Endothelial cell of umbilical vein (primary cell): ENCODE data around the gene NUDCD3. TPM values are rescaled to one million over a fixed set of nuclear protein-coding genes. Genes with fewer than 3 reads are reported as not detected.

ENCODE experiments used
- BruUV-seq: library from RNA; stranded (reverse); fragments of 400-500 nt; replicated peaks from 2 replicates; lab custom pipeline; 2021; lab: Mats Ljungman, UMichigan
- CTCF ChIA-PET: fragments of 300-600, 350-600 bp; sonication (Branson Sonifier 250); formaldehyde crosslinking; loops from one replicate; lab custom pipeline; 2021; ENCODE audit warnings: antibody characterized with exemption, inconsistent platforms; lab: Charles Lee
- POLR2A ChIA-PET: fragments of 300-600, 350-600 bp; sonication (Branson Sonifier 250); formaldehyde crosslinking; loops from one replicate; lab custom pipeline; 2021; ENCODE audit warnings: antibody characterized with exemption, inconsistent platforms; lab: Charles Lee
- DNase-seq: peaks from one replicate; pipeline ENCODE4 v3.0.0-alpha.2; 2011; ENCODE audit warnings: low read depth, low spot score
- FAIRE-seq: peaks from 2 replicates; lab custom pipeline; 2011; peaks lifted over from hg19 to GRCh38; lab: Jason Lieb, UNC
- H2AFZ ChIP-seq: 2 replicates; pipeline ENCODE4 v1.6.0; 2012; ENCODE audit warnings: low read depth, low read length, control low read depth, inconsistent platforms
- H3K27ac ChIP-seq: 2 replicates; pipeline ENCODE4 v1.5.1; 2011; ENCODE audit warnings: low read depth, mild to moderate bottlenecking, control low read depth, low read length, moderate library complexity; ENCODE audit not compliant: insufficient read depth
- H3K27me3 ChIP-seq, 2 experiments: 2 replicates each; pipeline versions ENCODE4 v1.6.0 to v1.6.1; 2011; ENCODE audit warnings: low read length in 2 of 2, mixed read lengths in 1 of 2; ENCODE audit not compliant: control insufficient read depth in 2 of 2, insufficient read depth in 2 of 2
- H3K36me3 ChIP-seq, 2 experiments: 2 replicates in 1 of 2; 3 replicates in 1 of 2; pipeline ENCODE4 v1.5.1; 2011; ENCODE audit warnings: low read length in 2 of 2, mild to moderate bottlenecking in 1 of 2, moderate library complexity in 1 of 2; ENCODE audit not compliant: control insufficient read depth in 2 of 2, insufficient read depth in 2 of 2; ENCODE audit errors: extremely low read depth in 1 of 2
- H3K4me1 ChIP-seq: 3 replicates; pipeline ENCODE4 v1.5.1; 2011; ENCODE audit warnings: mild to moderate bottlenecking, low read length; ENCODE audit not compliant: control insufficient read depth, insufficient read depth; ENCODE audit errors: extremely low read depth
- H3K4me2 ChIP-seq: 2 replicates; pipeline ENCODE4 v1.6.1; 2011; ENCODE audit warnings: low read length, control low read depth, mixed read lengths; ENCODE audit not compliant: insufficient read depth
- H3K4me3 ChIP-seq, 3 experiments: fragments of 200-600 bp in 1 of 3; sonication (generic), shearing (Covaris generic) in 1 of 3; replicated peaks in 1 of 3; 2 replicates each; pipeline ENCODE4 v1.5.1; 2011 to 2016; ENCODE audit warnings: control low read depth in 3 of 3, low read length in 3 of 3, mild to moderate bottlenecking in 2 of 3, inconsistent platforms in 1 of 3, low read depth in 1 of 3, moderate library complexity in 1 of 3; ENCODE audit not compliant: insufficient read depth in 1 of 3
- H3K79me2 ChIP-seq: 2 replicates; pipeline ENCODE4 v1.6.0; 2012; ENCODE audit warnings: low read length, inconsistent platforms; ENCODE audit not compliant: control insufficient read depth, insufficient read depth
- H3K9ac ChIP-seq: replicated peaks from 2 replicates; pipeline ENCODE3; 2011; ENCODE audit warnings: low read length, control low read depth; ENCODE audit not compliant: insufficient read depth; ENCODE audit errors: extremely low read depth
- H3K9me1 ChIP-seq: replicated peaks from 3 replicates; pipeline ENCODE4 v1.6.0; 2011; ENCODE audit warnings: mild to moderate bottlenecking, low read length; ENCODE audit not compliant: control insufficient read depth, insufficient read depth; ENCODE audit errors: extremely low read depth
- H3K9me3 ChIP-seq: replicated peaks from 2 replicates; pipeline ENCODE4 v1.5.1; 2012; ENCODE audit warnings: low read length, inconsistent platforms; ENCODE audit not compliant: control insufficient read depth, insufficient read depth
- H4K20me1 ChIP-seq: replicated peaks from 2 replicates; pipeline ENCODE3; 2011; ENCODE audit warnings: mild to moderate bottlenecking, low read length; ENCODE audit not compliant: control insufficient read depth, insufficient read depth; ENCODE audit errors: extremely low read depth
- EZH2 ChIP-seq: IDR thresholded peaks from 2 replicates; pipeline ENCODE4 v1.6.1; 2012; ENCODE audit warnings: borderline replicate concordance, low read depth, mild to moderate bottlenecking, moderate library complexity, low read length, inconsistent platforms; ENCODE audit not compliant: severe bottlenecking
- FOS ChIP-seq: IDR thresholded peaks from 2 replicates; pipeline ENCODE4 v1.6.1; 2011; ENCODE audit warnings: mild to moderate bottlenecking, low read length, moderate library complexity, borderline replicate concordance; ENCODE audit not compliant: insufficient read depth
- GATA2 ChIP-seq: IDR thresholded peaks from 2 replicates; pipeline ENCODE4 v1.7.0; 2011; ENCODE audit warnings: low read depth, mild to moderate bottlenecking, moderate library complexity, mixed read lengths, low read length; ENCODE audit not compliant: insufficient read length, insufficient read depth
- JUN ChIP-seq: IDR thresholded peaks from 2 replicates; pipeline ENCODE4 v1.6.1; 2011; ENCODE audit warnings: borderline replicate concordance, low read depth; ENCODE audit not compliant: insufficient read length, insufficient read depth
- MYC ChIP-seq: IDR thresholded peaks from one replicate; pipeline ENCODE4 v1.6.1; 2011; ENCODE audit warnings: mild to moderate bottlenecking, low read depth, low read length
- POLR2A ChIP-seq: IDR thresholded peaks from 2 replicates; pipeline ENCODE4 v1.6.1; 2012; ENCODE audit warnings: low read depth, mild to moderate bottlenecking, control low read depth, low read length
- POLR2AphosphoS5 ChIP-seq: IDR thresholded peaks from 2 replicates; pipeline ENCODE4 v1.6.1; 2012; ENCODE audit warnings: low read depth, mild to moderate bottlenecking, control low read depth, low read length, moderate library complexity; ENCODE audit not compliant: insufficient read depth
- dilution Hi-C: fragments of 300-500 bp; cut with MboI; formaldehyde crosslinking; loops from one replicate; pipeline ENCODE4 v1.15.0; 2019; ENCODE audit warnings: low sequenced_read_pairs; ENCODE audit not compliant: extremely low pct_ligation_motif_present
- intact Hi-C: fragments of 100-400 bp; cut with micrococcal nuclease; formaldehyde crosslinking; loops from one replicate; pipeline ENCODE4 v1.10.0; 2022
- polyA plus RNA-seq, 4 experiments: library from polyadenylated mRNA; depleted of rRNA in 3 of 4; stranded (reverse) in 3 of 4; unstranded in 1 of 4; fragments of >200 nt; gene quantifications; 2 replicates each; pipeline versions ENCODE4 v1.2.1 to v1.2.3, GENCODE V29; 2011 to 2012; ENCODE audit warnings: missing spikeins in 1 of 4
- total RNA-seq: library from RNA; stranded (reverse); gene quantifications from 2 replicates; pipeline ENCODE4 v1.2.3, GENCODE V29; 2021
- TF ChIP-seq, protein P1 (sequence below): IDR thresholded peaks from 2 replicates; pipeline ENCODE4 v1.6.1; 2011; ENCODE audit not compliant: insufficient read depth, insufficient read length
- TF ChIP-seq, protein P2 (sequence below), 2 donors: IDR thresholded peaks; 1 replicate in 1 of 2; 2 replicates in 1 of 2; pipeline ENCODE4 v1.5.1; 2011; ENCODE audit warnings: low read length in 2 of 2, mild to moderate bottlenecking in 2 of 2, moderate library complexity in 2 of 2, control low read depth in 1 of 2, inconsistent platforms in 1 of 2, low read depth in 1 of 2; ENCODE audit not compliant: insufficient read depth in 1 of 2; ENCODE audit errors: extremely low read depth in 1 of 2

NUDCD3 gene
- total and polyA plus RNA-seq, 2 donors (not counting 3 experiments of a cell fraction or from before 2014, with no cell fraction given): 50.6 to 137 TPM

DNA sequence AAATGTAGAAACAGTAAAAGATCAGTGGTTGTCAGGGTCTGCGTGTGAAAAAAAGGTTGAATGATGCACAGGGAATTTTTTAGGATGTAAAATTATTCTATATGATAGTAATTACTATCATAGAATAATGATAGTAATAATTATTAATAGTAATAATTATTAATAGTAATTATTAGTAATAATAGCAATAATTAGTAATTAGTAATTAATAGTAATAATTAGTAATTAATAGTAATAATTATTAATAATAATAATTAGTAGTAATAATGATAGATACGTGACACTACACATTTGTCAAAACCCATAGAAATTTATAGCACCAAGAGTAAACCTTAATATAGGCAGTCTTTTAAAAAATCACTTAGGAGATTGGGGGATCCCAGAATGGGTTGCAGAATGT lies 4.5 kb upstream of the NUDCD3 start:
- H3K27me3 ChIP-seq: peaks cover 0 to 7% of the 10 kb centered on the region in 2 experiments
- H3K4me2 ChIP-seq: no peak overlapping the region
- intact Hi-C loops: loop anchor here (5.0 kb wide), 2 partner anchors 72 to 423 kb away; no protein-coding TSS in a partner anchor
- H3K4me3 ChIP-seq: no peak overlapping the region
- DNase-seq (no peak), FAIRE-seq (no peak)
- peaks cover under 1% of the 10 kb centered on the region for H3K79me2 ChIP-seq
- no peak overlapping the region for H2AFZ ChIP-seq
- no peak overlapping the region for H3K27ac ChIP-seq
- peaks cover 3% of the 10 kb centered on the region for H3K4me1 ChIP-seq
- ChIA-PET POLR2A (no interaction called here), CTCF (no interaction called here)
- H3K9me3 ChIP-seq: no peaks in the 10 kb centered on the region
- no peaks in the 10 kb centered on the region for H3K9me1 ChIP-seq
- H3K9ac ChIP-seq: no peak overlapping the region
- TF ChIP-seq, protein P1, sequence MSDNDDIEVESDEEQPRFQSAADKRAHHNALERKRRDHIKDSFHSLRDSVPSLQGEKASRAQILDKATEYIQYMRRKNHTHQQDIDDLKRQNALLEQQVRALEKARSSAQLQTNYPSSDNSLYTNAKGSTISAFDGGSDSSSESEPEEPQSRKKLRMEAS: no peak
- TF ChIP-seq, protein P2, sequence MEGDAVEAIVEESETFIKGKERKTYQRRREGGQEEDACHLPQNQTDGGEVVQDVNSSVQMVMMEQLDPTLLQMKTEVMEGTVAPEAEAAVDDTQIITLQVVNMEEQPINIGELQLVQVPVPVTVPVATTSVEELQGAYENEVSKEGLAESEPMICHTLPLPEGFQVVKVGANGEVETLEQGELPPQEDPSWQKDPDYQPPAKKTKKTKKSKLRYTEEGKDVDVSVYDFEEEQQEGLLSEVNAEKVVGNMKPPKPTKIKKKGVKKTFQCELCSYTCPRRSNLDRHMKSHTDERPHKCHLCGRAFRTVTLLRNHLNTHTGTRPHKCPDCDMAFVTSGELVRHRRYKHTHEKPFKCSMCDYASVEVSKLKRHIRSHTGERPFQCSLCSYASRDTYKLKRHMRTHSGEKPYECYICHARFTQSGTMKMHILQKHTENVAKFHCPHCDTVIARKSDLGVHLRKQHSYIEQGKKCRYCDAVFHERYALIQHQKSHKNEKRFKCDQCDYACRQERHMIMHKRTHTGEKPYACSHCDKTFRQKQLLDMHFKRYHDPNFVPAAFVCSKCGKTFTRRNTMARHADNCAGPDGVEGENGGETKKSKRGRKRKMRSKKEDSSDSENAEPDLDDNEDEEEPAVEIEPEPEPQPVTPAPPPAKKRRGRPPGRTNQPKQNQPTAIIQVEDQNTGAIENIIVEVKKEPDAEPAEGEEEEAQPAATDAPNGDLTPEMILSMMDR (IDR thresholded peaks at IDR 0.05; ENCODE audit: extremely low read depth in 1 of 2, insufficient read depth in 1 of 2, low read depth in 1 of 2, low read length in 2 of 2): no peak
- TF ChIP-seq EZH2 (no peak), GATA2 (no peak)
- H3K36me3 ChIP-seq: no peaks in the 10 kb centered on the region
- BruUV-seq: no TSS peak
- dilution Hi-C loops: no loop called here
- H4K20me1 ChIP-seq: no peaks in the 10 kb centered on the region

DNA sequence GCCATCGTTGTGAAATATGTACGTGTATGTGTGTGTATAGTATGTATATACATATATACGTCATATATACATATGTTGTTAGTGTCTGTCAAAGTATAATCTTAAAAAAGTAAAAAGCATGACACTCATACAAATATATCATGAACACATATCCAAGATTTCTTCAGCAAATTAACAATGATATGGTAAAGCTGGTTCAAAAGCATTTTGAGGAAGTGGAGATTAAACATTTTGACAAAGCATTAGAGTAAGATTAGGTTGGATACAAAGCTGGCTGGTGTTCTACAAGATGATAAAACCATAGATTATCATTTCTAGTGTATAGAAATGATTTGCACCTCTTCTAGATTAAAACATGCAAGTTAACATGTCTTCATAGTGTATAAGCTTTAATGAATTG lies 771 bp upstream of the NUDCD3 start:
- FAIRE-seq: no peak
- CTCF ChIA-PET: interaction anchor here (0.6 to 3.6 kb wide), 4 partner anchors 32 to 74 kb away, joined by 3 to 16 read pairs (median 3); no protein-coding TSS in a partner anchor
- Histone ChIP-seq H3K4me1 (peaks cover 31% of the 10 kb centered on the region), H3K4me3 (peak overlapping the region; percentile 65 to 94 (median 65)), H3K79me2 (peaks cover 33% of the 10 kb centered on the region), H3K36me3 (no peaks in the 10 kb centered on the region), H4K20me1 (no peaks in the 10 kb centered on the region), H3K9me3 (no peaks in the 10 kb centered on the region), H2AFZ (peak overlapping the region; percentile 91), H3K27me3 (peaks cover 0 to 7% of the 10 kb centered on the region in 2 experiments), H3K9me1 (no peaks in the 10 kb centered on the region), H3K27ac (peak overlapping the region; percentile 91), H3K4me2 (peak overlapping the region; percentile 93), H3K9ac (peak overlapping the region; percentile 85)
- TF ChIP-seq, protein P1: no peak
- TF ChIP-seq EZH2 (no peak), MYC (no peak), POLR2A (no peak), POLR2AphosphoS5 (no peak), JUN (no peak), FOS (no peak), GATA2 (no peak)
- TF ChIP-seq, protein P2 (IDR thresholded peaks at IDR 0.05; ENCODE audit: extremely low read depth in 1 of 2, insufficient read depth in 1 of 2, low read depth in 1 of 2, low read length in 2 of 2): no peak
- intact Hi-C loops: loop anchor here (5.0 kb wide), 2 partner anchors 76 to 419 kb away; no protein-coding TSS in a partner anchor
- no TSS peak for BruUV-seq
- POLR2A ChIA-PET: no interaction called here
- dilution Hi-C loops: no loop called here
- no peak for DNase-seq
